Neural cell (in vitro differentiated cells): ENCODE data around the gene FBXL17.

ENCODE experiments used
- EZH2 ChIP-seq: fragments of 200-600, 300-800 bp; shearing (Covaris generic), sonication (generic); IDR thresholded peaks from 2 replicates; pipeline ENCODE4 v1.6.1; 2014; ENCODE audit warnings: antibody characterized with exemption, low read length, borderline replicate concordance, mild to moderate bottlenecking; ENCODE audit not compliant: insufficient read depth, poor library complexity, severe bottlenecking
- POLR2AphosphoS5 ChIP-seq: IDR thresholded peaks from 2 replicates; pipeline ENCODE4 v1.6.1; 2012

- TF ChIP-seq EZH2 (no peak), POLR2AphosphoS5 (no peak)
Measured at GRCh38 chr5:107894361-107894760, 487.5 kb downstream of the FBXL17 start.
